GM18519 (cell line): ENCODE results near the gene CORO1A.
"Not testable (repeated sequence)": the region's sequence is repeated elsewhere in the genome, so short reads cannot be mapped to it uniquely, and the experiment has no call there.

Experiments used
- ATAC-seq: cut with Tn5 transposase; IDR thresholded peaks from one replicate; pipeline ENCODE4 v1.9.1; 2021; ENCODE audit warnings: mild to moderate bottlenecking, moderate library complexity; ENCODE audit not compliant: unreplicated experiment, low FRiP score

CORO1A gene

GRCh38 chr16:30169416-30169815, 14.0 kb upstream of the CORO1A start:
- ATAC-seq: not testable (repeated sequence)

GRCh38 chr16:30170145-30170544, 13.3 kb upstream of the CORO1A start:
- ATAC-seq: not testable (repeated sequence)

DNA sequence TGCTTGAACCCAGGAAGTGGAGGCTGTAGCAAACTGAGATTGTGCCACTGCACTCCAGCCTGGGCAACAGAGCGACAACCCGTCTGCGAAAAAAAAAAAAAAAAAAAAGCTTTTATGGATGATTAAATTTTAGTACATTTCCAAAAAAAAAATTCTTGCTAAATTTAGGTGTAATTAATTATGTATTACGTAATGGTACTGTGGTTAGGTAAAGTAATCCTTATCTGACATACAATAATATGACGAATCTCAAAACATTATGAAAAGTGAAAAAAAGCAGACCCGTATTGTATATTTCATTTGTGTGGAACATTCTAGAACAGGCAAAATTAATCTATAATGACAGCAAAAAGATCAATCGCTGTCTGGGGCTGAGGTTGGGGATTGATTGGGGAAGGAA, 10.3 kb upstream of the CORO1A start:
- no peak for ATAC-seq

- ATAC-seq: not testable (repeated sequence)
Measured at GRCh38 chr16:30176876-30177275, 6.5 kb upstream of the CORO1A start.

DNA sequence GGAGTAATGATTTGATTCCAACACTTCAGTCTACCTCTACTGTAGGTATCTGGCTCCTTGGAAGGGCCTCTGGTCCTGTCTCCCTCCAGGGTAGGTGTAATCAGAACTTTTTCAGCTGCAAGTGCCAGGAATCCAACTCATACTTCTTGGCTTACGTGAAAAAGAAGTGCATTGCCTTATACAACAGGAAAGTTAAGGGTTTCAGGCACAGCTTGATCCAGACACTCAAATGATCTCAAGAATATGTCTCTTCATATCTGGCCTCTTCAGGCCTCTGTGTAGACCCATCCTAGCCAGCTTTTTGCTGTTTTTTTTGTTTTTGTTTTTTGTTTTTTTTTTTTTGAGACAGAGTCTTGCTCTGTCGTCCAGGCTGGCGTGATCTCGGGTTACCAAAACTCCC, 4.2 kb upstream of the CORO1A start:
- no peak for ATAC-seq

- ATAC-seq: no peak
Measured at GRCh38 chr16:30179931-30180330, 3.5 kb upstream of the CORO1A start.

- ATAC-seq: no peak
Measured at GRCh38 chr16:30180741-30181140, 2.7 kb upstream of the CORO1A start.

DNA sequence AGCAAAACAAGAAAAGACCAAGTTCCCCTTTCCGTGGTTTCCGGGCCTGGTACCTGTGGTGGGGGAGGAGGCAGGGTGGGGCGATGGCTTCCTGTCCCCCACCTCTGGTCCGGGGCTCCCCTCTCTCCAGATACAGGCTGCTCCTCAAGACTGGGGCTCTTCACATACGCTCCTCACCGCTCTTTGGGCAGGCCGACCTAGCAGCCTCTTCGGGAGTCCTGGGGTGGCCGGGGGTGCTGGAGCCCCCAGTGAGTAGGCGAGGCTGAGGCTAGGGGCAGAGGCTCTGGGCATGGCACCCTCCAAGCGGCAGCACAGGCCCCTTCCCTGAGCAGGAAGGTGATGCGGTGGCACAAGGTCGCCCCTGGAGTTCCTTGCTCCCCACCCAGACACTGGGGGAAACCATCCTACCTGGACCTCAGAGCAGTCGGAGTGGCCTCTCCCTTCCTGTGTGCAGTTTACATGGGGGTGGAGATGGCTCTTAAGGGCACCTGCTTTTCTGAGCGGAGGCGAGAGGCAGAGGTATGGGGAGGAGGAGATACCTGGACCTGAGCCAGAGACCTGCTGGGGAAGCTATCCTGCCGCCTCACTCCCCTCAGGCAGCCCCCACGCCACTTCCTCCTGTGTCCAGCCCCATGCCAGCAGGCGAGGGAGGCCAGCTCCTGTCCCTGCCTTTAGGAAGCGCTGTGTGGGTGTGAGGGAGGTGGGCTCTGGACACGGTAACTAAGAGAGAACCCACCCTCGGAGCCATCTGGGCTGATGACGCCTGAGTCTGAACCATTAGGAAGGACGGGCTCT, 891 bp downstream of the CORO1A start:
- peak; percentile 8 for ATAC-seq

DNA sequence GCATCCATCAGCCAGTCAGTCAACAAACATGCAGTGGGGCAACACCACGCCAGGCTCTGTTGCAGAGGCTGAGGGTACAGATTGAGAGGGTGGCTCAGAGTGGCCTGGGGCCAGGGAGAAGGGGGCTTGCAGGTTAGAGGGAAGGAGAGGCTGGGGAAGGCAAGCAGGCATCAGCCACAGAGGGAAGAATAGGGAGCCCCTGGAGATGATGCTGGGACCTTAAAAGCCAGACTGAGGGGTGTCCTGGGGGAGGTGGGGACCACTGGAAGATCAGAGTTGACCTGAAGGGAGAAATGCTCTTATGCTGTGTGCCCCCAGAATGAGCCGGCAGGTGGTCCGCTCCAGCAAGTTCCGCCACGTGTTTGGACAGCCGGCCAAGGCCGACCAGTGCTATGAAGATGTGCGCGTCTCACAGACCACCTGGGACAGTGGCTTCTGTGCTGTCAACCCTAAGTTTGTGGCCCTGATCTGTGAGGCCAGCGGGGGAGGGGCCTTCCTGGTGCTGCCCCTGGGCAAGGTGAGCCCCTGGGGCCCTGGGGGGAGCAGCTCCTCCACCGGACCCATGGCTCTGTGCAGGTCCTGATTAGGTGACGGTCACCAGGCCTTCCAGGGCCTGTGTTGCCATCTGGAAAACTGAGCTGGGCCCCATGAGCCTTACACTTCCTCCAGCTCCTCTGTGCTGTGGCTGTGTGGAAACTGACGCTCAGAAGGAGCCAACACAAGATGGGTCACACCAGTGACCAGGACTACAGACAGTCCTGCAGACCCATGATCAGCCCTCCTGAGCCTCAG, 1.7 kb downstream of the CORO1A start:
- ATAC-seq: no peak

- no peak for ATAC-seq
Measured at GRCh38 chr16:30185683-30186421, 2.5 kb downstream of the CORO1A start.

DNA sequence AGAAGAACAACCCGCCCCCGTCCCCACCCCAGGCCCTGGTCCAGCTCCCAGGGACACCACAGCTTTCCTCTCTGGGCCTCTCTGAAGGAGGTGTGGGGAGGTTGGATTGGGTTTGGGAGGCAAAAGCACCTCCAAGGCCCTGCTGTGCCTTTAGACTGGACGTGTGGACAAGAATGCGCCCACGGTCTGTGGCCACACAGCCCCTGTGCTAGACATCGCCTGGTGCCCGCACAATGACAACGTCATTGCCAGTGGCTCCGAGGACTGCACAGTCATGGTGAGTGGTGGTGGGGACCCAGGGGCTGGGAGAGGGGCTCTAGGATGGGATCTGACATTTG, 3.0 kb downstream of the CORO1A start:
- no peak for ATAC-seq

- no peak for ATAC-seq
Measured at GRCh38 chr16:30186782-30187555, 3.6 kb downstream of the CORO1A start.

DNA sequence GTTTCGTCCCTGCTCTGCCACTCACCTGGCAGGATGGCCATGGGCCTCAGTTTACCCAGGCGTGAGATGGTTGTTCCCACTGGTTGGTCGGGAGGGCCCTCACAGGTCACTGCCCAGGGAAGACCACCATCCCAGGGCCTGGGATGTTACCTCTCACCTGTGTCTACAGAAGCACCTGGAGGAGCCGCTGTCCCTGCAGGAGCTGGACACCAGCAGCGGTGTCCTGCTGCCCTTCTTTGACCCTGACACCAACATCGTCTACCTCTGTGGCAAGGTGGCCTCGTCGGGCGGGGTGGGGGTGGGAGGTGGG, 4.1 kb downstream of the CORO1A start:
- no peak for ATAC-seq

GRCh38 chr16:30187971-30188561, 4.7 kb downstream of the CORO1A start:
- ATAC-seq: no peak

GRCh38 chr16:30191158-30191557, 7.8 kb downstream of the CORO1A start:
- not testable (repeated sequence) for ATAC-seq

GRCh38 chr16:30193098-30193497, 9.7 kb downstream of the CORO1A start:
- not testable (repeated sequence) for ATAC-seq

DNA sequence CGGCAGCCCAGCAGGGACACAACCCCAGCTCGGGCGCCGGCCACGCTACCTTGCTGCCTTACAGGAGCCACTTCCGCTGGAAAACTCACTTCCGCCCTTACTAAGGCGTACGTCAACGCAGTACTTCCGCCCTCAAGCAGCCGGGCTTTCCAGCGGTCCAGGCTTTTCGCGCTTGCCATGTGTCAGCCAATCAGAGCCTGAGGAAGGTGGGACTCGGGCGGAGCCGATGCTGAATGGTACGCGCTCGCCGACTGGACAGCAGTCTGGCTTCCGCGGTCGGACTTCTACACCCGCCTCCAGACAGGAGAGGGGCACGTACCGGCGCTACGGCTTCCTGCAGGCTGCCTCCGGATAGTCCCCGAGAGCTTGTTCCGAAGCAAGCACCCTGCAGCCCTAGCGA, 10.2 kb downstream of the CORO1A start, which contains the start of the genes BOLA2B and SLX1A:
BOLA2B (minus strand) TSS at position 52 of the 400 bp plus-strand sequence. CDS start 71 bp downstream, outside the sequence.
SLX1A (plus strand) TSS at position 261 of the 400 bp plus-strand sequence. CDS start 210 bp downstream, outside the sequence.
- peak; percentile 84 for ATAC-seq

DNA sequence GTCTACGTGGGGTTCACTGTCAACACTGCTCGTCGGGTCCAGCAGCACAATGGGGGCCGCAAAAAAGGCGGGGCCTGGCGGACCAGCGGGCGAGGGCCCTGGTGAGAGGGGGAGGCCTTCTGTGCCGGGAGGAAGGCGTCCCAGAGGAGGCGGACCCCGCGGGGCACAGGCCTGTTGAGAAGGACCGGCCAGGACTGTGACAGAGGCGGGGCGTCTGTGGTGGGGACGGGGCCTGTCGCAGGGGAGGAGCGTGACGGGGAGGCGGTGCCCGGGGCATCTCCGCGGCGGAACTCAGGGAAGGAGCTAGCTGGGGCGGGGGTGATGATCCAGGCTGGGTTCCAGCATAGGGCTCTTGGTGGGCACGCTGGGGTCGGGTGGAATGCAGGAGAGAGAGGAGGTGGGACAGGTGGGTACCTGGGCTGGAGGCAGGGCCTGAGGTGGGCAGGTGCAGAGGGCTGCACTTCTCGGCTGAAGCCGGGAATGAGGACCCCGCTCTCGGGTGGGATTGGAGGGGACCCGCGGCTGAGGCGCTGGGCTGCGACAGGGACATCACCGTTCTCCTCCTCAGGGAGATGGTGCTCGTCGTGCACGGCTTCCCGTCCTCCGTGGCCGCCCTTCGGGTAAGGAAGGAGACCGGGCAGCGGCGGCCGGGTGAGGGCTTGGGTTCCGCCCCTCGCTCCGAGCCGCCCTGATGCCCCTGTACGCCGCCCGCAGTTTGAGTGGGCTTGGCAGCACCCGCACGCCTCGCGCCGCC, 10.9 kb downstream of the CORO1A start:
- peak; percentile 32 for ATAC-seq

- ATAC-seq: not testable (repeated sequence)
Measured at GRCh38 chr16:30197001-30197400, 13.6 kb downstream of the CORO1A start.
